ENCODE measurements around the gene P4HB.

DNA sequence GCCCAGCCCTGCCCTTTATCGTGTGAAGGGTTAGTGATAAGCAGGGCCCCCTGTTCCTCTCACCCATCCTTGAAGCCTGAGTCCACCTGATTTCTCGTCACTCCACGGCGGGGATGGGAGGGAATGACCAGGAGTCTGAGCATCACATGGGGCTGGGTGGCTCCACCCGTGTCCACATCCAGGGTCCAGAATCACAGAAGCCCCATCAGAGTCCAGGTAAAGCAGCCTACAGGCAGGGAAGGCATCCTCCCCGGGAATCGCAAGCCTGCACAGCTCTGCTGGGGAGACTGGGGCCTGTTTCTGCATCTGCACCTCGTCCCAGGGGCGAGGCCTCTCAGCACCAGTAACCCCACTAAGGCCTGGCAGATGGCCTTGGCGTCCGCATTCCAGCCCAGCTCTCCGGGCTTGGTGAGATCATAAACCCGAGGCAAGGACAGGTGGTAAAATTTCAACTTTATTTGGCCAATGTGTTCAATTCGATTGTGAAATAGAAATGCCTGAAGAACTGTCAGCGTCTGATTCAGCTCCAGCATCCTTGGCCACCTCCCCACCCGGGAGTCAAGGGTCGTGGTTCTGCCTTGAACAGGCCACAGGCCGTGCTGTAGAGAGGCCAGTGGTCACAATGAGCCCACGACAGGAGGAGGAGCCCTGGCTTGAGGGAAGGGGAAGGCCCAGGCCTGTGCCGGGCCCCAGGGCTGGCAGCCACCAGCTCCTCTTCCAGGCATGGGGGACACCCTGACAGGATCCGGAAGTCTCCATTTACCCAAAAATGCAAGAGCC is 17.4 kb downstream of the P4HB start:
- TF ChIP-seq, protein P1, sequence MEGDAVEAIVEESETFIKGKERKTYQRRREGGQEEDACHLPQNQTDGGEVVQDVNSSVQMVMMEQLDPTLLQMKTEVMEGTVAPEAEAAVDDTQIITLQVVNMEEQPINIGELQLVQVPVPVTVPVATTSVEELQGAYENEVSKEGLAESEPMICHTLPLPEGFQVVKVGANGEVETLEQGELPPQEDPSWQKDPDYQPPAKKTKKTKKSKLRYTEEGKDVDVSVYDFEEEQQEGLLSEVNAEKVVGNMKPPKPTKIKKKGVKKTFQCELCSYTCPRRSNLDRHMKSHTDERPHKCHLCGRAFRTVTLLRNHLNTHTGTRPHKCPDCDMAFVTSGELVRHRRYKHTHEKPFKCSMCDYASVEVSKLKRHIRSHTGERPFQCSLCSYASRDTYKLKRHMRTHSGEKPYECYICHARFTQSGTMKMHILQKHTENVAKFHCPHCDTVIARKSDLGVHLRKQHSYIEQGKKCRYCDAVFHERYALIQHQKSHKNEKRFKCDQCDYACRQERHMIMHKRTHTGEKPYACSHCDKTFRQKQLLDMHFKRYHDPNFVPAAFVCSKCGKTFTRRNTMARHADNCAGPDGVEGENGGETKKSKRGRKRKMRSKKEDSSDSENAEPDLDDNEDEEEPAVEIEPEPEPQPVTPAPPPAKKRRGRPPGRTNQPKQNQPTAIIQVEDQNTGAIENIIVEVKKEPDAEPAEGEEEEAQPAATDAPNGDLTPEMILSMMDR (IDR thresholded peaks at IDR 0.05), result no peak
- TF ChIP-seq POLR2A (IDR thresholded peaks at IDR 0.05) (no peak), EP300 (IDR thresholded peaks at IDR 0.05) (no peak)

Measured in upper lobe of left lung (tissue), 4 donors.